Measurements from ENCODE around the gene DIS3L2. TPM values are rescaled to one million over a fixed set of nuclear protein-coding genes. Genes with fewer than 3 reads are reported as not detected.

The DIS3L2 gene
- total and polyA plus RNA-seq, 2 experiments from 2014 or later, result 15.2 to 25.3 TPM

DNA sequence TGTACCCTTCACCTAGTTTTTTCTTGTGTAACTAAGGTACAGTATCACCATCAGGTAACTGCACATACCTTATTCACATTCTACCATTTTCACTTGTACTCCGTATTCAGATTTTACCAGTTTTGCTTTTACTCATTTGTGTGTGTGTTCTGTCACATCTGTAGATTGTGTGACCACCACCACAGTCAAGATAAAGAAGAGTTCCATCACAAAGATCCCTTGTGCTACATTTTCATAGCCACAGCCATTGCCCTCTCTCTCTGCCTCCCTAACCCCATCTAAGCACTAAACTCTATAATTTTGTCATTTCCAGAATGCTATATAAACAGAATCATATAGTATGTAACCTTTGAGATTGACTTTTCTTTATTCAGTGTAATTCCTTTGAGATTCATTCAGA lies 23.5 kb downstream of the DIS3L2 start:
- Histone ChIP-seq H3F3A (replicated peaks; ENCODE audit: low read depth) (no peaks in the 10 kb centered on the region), H3K4me1 (ENCODE audit: insufficient read depth) (peaks cover 12% of the 10 kb centered on the region), H3K4me2 (no peak overlapping the region), H3K27me3 (ENCODE audit: insufficient read depth) (no peaks in the 10 kb centered on the region), H3K27ac (ENCODE audit: low read depth) (no peak overlapping the region), H3K4me3 (no peak overlapping the region), H4K20me1 (replicated peaks; ENCODE audit: insufficient read depth) (no peaks in the 10 kb centered on the region), H3K9me2 (ENCODE audit: insufficient read depth) (no peaks in the 10 kb centered on the region), H3K36me3 (ENCODE audit: insufficient read depth) (no peaks in the 10 kb centered on the region), H3K79me2 (replicated peaks; ENCODE audit: insufficient read depth) (peaks cover 36% of the 10 kb centered on the region), H2AFZ (no peak overlapping the region)
- H3K4me3 Mint-ChIP-seq, result no peak overlapping the region
- TF ChIP-seq, protein P1, sequence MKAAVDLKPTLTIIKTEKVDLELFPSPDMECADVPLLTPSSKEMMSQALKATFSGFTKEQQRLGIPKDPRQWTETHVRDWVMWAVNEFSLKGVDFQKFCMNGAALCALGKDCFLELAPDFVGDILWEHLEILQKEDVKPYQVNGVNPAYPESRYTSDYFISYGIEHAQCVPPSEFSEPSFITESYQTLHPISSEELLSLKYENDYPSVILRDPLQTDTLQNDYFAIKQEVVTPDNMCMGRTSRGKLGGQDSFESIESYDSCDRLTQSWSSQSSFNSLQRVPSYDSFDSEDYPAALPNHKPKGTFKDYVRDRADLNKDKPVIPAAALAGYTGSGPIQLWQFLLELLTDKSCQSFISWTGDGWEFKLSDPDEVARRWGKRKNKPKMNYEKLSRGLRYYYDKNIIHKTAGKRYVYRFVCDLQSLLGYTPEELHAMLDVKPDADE (IDR thresholded peaks at IDR 0.05), result no peak
- TF ChIP-seq POLR2AphosphoS5 (IDR thresholded peaks at IDR 0.05; ENCODE audit: low read depth), result no peak
- TF ChIP-seq EZH2phosphoT487 (IDR thresholded peaks at IDR 0.05; ENCODE audit: unreplicated experiment), result no peak
- TF ChIP-seq, protein P2, sequence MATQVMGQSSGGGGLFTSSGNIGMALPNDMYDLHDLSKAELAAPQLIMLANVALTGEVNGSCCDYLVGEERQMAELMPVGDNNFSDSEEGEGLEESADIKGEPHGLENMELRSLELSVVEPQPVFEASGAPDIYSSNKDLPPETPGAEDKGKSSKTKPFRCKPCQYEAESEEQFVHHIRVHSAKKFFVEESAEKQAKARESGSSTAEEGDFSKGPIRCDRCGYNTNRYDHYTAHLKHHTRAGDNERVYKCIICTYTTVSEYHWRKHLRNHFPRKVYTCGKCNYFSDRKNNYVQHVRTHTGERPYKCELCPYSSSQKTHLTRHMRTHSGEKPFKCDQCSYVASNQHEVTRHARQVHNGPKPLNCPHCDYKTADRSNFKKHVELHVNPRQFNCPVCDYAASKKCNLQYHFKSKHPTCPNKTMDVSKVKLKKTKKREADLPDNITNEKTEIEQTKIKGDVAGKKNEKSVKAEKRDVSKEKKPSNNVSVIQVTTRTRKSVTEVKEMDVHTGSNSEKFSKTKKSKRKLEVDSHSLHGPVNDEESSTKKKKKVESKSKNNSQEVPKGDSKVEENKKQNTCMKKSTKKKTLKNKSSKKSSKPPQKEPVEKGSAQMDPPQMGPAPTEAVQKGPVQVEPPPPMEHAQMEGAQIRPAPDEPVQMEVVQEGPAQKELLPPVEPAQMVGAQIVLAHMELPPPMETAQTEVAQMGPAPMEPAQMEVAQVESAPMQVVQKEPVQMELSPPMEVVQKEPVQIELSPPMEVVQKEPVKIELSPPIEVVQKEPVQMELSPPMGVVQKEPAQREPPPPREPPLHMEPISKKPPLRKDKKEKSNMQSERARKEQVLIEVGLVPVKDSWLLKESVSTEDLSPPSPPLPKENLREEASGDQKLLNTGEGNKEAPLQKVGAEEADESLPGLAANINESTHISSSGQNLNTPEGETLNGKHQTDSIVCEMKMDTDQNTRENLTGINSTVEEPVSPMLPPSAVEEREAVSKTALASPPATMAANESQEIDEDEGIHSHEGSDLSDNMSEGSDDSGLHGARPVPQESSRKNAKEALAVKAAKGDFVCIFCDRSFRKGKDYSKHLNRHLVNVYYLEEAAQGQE (IDR thresholded peaks at IDR 0.05; ENCODE audit: unreplicated experiment), result no peak
- no peak for TF ChIP-seq CREB1 (CRISPR knock-in tag; IDR thresholded peaks at IDR 0.05; ENCODE audit: low read depth)
- DNase-seq (ENCODE audit: low spot score) (no peak), ATAC-seq (no peak)
- no peak overlapping the region for H3K27ac Mint-ChIP-seq
- H3K4me1 Mint-ChIP-seq, result peaks cover 28% of the 10 kb centered on the region
- H3K9me3 Mint-ChIP-seq, result no peaks in the 10 kb centered on the region
- H3K27me3 Mint-ChIP-seq (ENCODE audit: insufficient read depth, low read depth, poor library complexity), result no peaks in the 10 kb centered on the region
- H3K36me3 Mint-ChIP-seq (ENCODE audit: low read depth), result no peaks in the 10 kb centered on the region

DNA sequence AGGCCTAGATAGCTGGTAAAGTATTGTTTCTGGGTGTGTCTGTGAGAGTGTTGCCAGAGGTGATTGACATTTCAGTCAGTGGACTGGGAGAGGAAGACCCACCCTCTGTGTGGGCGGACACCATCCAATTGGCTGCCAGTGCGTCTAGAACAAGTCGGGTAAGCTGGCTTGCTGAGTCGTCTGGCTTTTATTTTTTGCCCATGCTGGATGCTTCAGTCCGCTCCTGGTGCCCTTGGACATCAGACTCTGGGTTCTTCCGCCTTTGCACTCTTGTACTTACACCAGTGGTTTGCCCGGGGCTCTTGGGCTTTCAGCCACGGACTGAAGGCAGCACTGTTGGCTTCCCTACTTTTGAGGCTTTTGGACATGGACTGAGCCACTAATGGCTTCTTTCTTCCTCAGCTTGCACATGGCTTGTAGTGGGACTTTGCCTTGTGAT lies 24.3 kb downstream of the DIS3L2 start:
- peak; percentile 86 for ATAC-seq
- TF ChIP-seq, protein P2 (IDR thresholded peaks at IDR 0.05; ENCODE audit: unreplicated experiment), result no peak
- TF ChIP-seq, protein P1 (IDR thresholded peaks at IDR 0.05), result no peak
- TF ChIP-seq, protein P3, sequence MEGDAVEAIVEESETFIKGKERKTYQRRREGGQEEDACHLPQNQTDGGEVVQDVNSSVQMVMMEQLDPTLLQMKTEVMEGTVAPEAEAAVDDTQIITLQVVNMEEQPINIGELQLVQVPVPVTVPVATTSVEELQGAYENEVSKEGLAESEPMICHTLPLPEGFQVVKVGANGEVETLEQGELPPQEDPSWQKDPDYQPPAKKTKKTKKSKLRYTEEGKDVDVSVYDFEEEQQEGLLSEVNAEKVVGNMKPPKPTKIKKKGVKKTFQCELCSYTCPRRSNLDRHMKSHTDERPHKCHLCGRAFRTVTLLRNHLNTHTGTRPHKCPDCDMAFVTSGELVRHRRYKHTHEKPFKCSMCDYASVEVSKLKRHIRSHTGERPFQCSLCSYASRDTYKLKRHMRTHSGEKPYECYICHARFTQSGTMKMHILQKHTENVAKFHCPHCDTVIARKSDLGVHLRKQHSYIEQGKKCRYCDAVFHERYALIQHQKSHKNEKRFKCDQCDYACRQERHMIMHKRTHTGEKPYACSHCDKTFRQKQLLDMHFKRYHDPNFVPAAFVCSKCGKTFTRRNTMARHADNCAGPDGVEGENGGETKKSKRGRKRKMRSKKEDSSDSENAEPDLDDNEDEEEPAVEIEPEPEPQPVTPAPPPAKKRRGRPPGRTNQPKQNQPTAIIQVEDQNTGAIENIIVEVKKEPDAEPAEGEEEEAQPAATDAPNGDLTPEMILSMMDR (conservative IDR thresholded peaks at IDR 0.05; ENCODE audit: low read depth in 2 of 2), result no peak
- TF ChIP-seq ZNF331 (CRISPR knock-in tag; IDR thresholded peaks at IDR 0.05; ENCODE audit: low read depth), result no peak
- TF ChIP-seq ZNF114 (CRISPR knock-in tag; IDR thresholded peaks at IDR 0.05), result no peak
- no peak for TF ChIP-seq CREB1 (CRISPR knock-in tag; IDR thresholded peaks at IDR 0.05; ENCODE audit: low read depth)
- TF ChIP-seq JUNB (IDR thresholded peaks at IDR 0.05; ENCODE audit: unreplicated experiment), result no peak
- TF ChIP-seq NANOG (IDR thresholded peaks at IDR 0.05; ENCODE audit: borderline replicate concordance), result no peak
- no peak for TF ChIP-seq STAT1 (IDR thresholded peaks at IDR 0.05; ENCODE audit: unreplicated experiment)
- no peak for TF ChIP-seq POLR2AphosphoS5 (IDR thresholded peaks at IDR 0.05; ENCODE audit: low read depth)
- no peak for TF ChIP-seq EZH2phosphoT487 (IDR thresholded peaks at IDR 0.05; ENCODE audit: unreplicated experiment)

More for the DNA sequence above, 24.3 kb downstream of the DIS3L2 start:
- H3K9me2 ChIP-seq (ENCODE audit: insufficient read depth), result no peaks in the 10 kb centered on the region
- peaks cover 19% of the 10 kb centered on the region for H3K4me1 ChIP-seq (ENCODE audit: insufficient read depth)
- no peaks in the 10 kb centered on the region for H3K27me3 Mint-ChIP-seq (ENCODE audit: insufficient read depth, low read depth, poor library complexity)
- H3F3A ChIP-seq (replicated peaks; ENCODE audit: low read depth), result no peaks in the 10 kb centered on the region
- H3K27me3 ChIP-seq (ENCODE audit: insufficient read depth), result no peaks in the 10 kb centered on the region
- H3K36me3 Mint-ChIP-seq (ENCODE audit: low read depth), result no peaks in the 10 kb centered on the region
- peaks cover 33% of the 10 kb centered on the region for H3K79me2 ChIP-seq (replicated peaks; ENCODE audit: insufficient read depth)
- peaks cover 35% of the 10 kb centered on the region for H3K4me1 Mint-ChIP-seq
- H3K4me3 ChIP-seq, result no peak overlapping the region
- H3K9me3 Mint-ChIP-seq, result no peaks in the 10 kb centered on the region
- peak; percentile 73 for DNase-seq (ENCODE audit: low spot score)
- H3K4me2 ChIP-seq, result no peak overlapping the region
- H3K27ac ChIP-seq (ENCODE audit: low read depth), result no peak overlapping the region
- no peaks in the 10 kb centered on the region for H3K36me3 ChIP-seq (ENCODE audit: insufficient read depth)
- H4K20me1 ChIP-seq (replicated peaks; ENCODE audit: insufficient read depth), result no peaks in the 10 kb centered on the region
- H3K27ac Mint-ChIP-seq, result peak overlapping the region; percentile 85
- H2AFZ ChIP-seq, result no peak overlapping the region
- no peak overlapping the region; the same call in 2 of the 3 replicates for H3K4me3 Mint-ChIP-seq
